Heart left ventricle (tissue), 16 donors: ENCODE data around the gene HJV. TPM values are rescaled to one million over a fixed set of nuclear protein-coding genes. Genes with fewer than 3 reads are reported as not detected.
A peak's percentile ranks its signal among the peaks of the same experiment; 100 is the strongest.

Experiments
- ATAC-seq, 4 donors: fragments of 200-7000 bp; cut with Tn5 transposase; one replicate each; pipeline ENCODE4 v1.9.1; 2020 to 2022; ENCODE audit warnings: moderate library complexity in 4 of 4, mild to moderate bottlenecking in 3 of 4, moderate number of reproducible peaks in 1 of 4
- DNase-seq, 5 donors: peaks; one replicate each; pipeline ENCODE4 v3.0.0-alpha.2; 2020
- H3K27ac ChIP-seq, 12 donors: fragments of 200-600 bp; sonication (generic) in 4 of 12; one replicate each; pipeline versions ENCODE4 v1.5.0 to v1.8.0; 2016 to 2022; ENCODE audit warnings: mild to moderate bottlenecking in 2 of 12
- H3K27me3 ChIP-seq, 9 donors: fragments of 200-600 bp; sonication (generic) in 2 of 9; one replicate each; pipeline versions ENCODE4 v1.5.1 to v1.8.0; 2016 to 2022; ENCODE audit warnings: mild to moderate bottlenecking in 3 of 9
- H3K36me3 ChIP-seq, 9 donors: fragments of 200-600 bp; sonication (generic) in 2 of 9; one replicate each; pipeline versions ENCODE4 v1.5.0 to v1.8.0; 2018 to 2022; ENCODE audit warnings: mild to moderate bottlenecking in 2 of 9
- H3K4me1 ChIP-seq, 12 donors: fragments of 200-600 bp; sonication (generic) in 4 of 12; one replicate each; pipeline versions ENCODE4 v1.5.0 to v1.8.0; 2016 to 2022; ENCODE audit warnings: mild to moderate bottlenecking in 3 of 12
- H3K4me3 ChIP-seq, 12 donors: fragments of 200-600 bp; sonication (generic) in 4 of 12; one replicate each; pipeline versions ENCODE4 v1.5.0 to v1.8.0; 2017 to 2022; ENCODE audit warnings: mild to moderate bottlenecking in 9 of 12, moderate library complexity in 4 of 12
- H3K9me3 ChIP-seq, 12 donors: fragments of 200-600 bp; sonication (generic) in 4 of 12; one replicate each; pipeline versions ENCODE4 v1.5.0 to v1.8.0; 2016 to 2022; ENCODE audit warnings: mild to moderate bottlenecking in 1 of 12
- POLR2A ChIP-seq, 2 donors: fragments of 450-650 bp; IDR thresholded peaks; one replicate each; pipeline ENCODE4 v1.6.1; 2017; ENCODE audit warnings: antibody characterized with exemption in 2 of 2, mild to moderate bottlenecking in 2 of 2, moderate library complexity in 2 of 2
- WGBS, 4 donors: extraction: QIAGEN DNeasy Blood & Tissue Kit in 2 of 4; methylation state at CpG; one replicate each; pipeline versions ENCODE4 v1.1.5 to v1.1.7; 2013 to 2018; 5-methylcytosine and 5-hydroxymethylcytosine counted together
- intact Hi-C, 10 donors: fragments of 100-400 bp; cut with DNase I; formaldehyde crosslinking; loops; one replicate each; pipeline versions ENCODE4 v1.11.1 to v1.14.2; 2022
- polyA plus RNA-seq, 2 donors: library from polyadenylated mRNA; stranded (reverse); fragments of 200-250 nt; gene quantifications; one replicate each; pipeline ENCODE4 v1.2.3, GENCODE V29; 2013
- total RNA-seq, 9 donors: library from RNA; depleted of rRNA in 2 of 9; stranded (reverse); fragments of >200 nt in 2 of 9; fragmentation: NEBNext Ultra II Directional in 3 of 9; extraction: Animal tissue kit (Norgen Biotek cat#: 25700) in 3 of 9; gene quantifications; one replicate each; pipeline versions ENCODE4 v1.1.0 to v1.2.4, GENCODE V29; 2016 to 2023
- TF ChIP-seq, protein P1 (sequence below), 12 donors: fragments of 200-600 bp; sonication (generic) in 4 of 12; IDR thresholded peaks; one replicate each; pipeline versions ENCODE4 v1.5.0 to v1.8.0; 2018 to 2022; ENCODE audit warnings: antibody characterized with exemption in 12 of 12, mild to moderate bottlenecking in 5 of 12
- donor health status: ischemic (EF 13 %, LVEDD 7.1; RV severe dilation, severe dysfunction).
- donor health status: healthy with polysubstance abuse.
- donor health status: DM: no; HTN: yes; CAD: no.
- donor health status: DM: no; HTN: no; CAD: no.
- donor health status: ischemic (EF 25% LVEDD 6.9; RV normal size, moderate dysfunction).
- donor health status: ischemic (EF 25% LVEDD 5.7; RV mildly dilated, moderate dysfunction).
- donor health status: healthy.
- donor health status: DM: yes; HTN: yes; CAD: no.
- donor health status: ischemic (EF 35%, LVEDD 5.7; RV mildly dilated, moderate dysfunction).
- donor health status: nonischemic (EF 11% LVEDD 7.7; RV severe dilation, severe dysfunction).
- donor health status: DM: yes; HTN: yes; CAD: no.
- donor health status: PGD.
- donor health status: ischemic (EF 29% LVEDD 5.4; RV normal size, mild dysfunction).
- donor health status: nonischemic (EF 23%, LVEDD 6.1; RV moderate dilation, normal function).

The HJV gene
- total and polyA plus RNA-seq, 11 donors: 0.62 to 125 (median 63.9) TPM

DNA sequence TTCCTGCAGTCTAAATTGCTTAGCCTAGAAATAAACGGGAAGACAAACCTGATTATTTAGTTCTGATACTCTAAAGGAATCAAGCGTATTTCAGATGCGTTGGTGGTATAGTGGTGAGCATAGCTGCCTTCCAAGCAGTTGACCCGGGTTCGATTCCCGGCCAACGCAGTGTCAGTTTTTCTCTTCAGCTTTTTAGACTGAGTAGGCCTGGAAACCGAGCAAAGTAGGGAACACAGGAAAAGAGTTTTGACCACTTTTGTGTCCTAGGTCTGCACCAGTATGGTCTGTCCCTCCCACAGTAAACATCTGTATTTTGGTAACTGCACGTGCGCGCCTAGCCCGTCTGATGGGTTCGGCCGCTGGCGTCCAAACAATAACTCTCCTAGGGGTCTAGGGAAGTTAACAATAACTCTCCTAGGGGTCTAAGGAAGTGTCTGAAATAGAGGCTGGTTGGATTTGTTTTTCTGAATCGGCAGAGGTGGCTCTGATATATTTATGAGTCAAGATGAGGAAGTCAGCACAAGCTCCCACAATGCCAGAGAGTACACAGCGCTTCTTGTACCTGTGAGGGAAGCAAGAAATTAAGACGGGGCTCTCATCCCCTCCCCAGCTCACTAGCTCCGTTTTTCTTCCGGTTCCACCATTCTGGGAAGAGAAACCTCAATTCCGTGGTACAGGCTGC lies 15.6 kb upstream of the HJV start:
- H3K9me3 ChIP-seq: no peaks in the 10 kb centered on the region
- intact Hi-C loops: no loop called here
- peaks cover 0 to 34% (median 7%) of the 10 kb centered on the region in 12 donors for H3K4me1 ChIP-seq
- DNase-seq: peak; percentile 73 to 81 (median 76)
- peak; percentile 38 to 73 (median 62) for ATAC-seq
- no peaks in the 10 kb centered on the region for H3K36me3 ChIP-seq
- no peaks in the 10 kb centered on the region for H3K27me3 ChIP-seq
- peak overlapping the region; percentile 59 to 85 (median 66) for H3K4me3 ChIP-seq
- 0 to 2% (median 1%) methylated on average over 21 of the region's 21 CpGs for WGBS, 4 donors
- TF ChIP-seq, protein P1, sequence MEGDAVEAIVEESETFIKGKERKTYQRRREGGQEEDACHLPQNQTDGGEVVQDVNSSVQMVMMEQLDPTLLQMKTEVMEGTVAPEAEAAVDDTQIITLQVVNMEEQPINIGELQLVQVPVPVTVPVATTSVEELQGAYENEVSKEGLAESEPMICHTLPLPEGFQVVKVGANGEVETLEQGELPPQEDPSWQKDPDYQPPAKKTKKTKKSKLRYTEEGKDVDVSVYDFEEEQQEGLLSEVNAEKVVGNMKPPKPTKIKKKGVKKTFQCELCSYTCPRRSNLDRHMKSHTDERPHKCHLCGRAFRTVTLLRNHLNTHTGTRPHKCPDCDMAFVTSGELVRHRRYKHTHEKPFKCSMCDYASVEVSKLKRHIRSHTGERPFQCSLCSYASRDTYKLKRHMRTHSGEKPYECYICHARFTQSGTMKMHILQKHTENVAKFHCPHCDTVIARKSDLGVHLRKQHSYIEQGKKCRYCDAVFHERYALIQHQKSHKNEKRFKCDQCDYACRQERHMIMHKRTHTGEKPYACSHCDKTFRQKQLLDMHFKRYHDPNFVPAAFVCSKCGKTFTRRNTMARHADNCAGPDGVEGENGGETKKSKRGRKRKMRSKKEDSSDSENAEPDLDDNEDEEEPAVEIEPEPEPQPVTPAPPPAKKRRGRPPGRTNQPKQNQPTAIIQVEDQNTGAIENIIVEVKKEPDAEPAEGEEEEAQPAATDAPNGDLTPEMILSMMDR (IDR thresholded peaks at IDR 0.05): no peak
- no peak for TF ChIP-seq POLR2A (IDR thresholded peaks at IDR 0.05)
- peak overlapping the region; percentile 72 to 92 (median 86) for H3K27ac ChIP-seq

DNA sequence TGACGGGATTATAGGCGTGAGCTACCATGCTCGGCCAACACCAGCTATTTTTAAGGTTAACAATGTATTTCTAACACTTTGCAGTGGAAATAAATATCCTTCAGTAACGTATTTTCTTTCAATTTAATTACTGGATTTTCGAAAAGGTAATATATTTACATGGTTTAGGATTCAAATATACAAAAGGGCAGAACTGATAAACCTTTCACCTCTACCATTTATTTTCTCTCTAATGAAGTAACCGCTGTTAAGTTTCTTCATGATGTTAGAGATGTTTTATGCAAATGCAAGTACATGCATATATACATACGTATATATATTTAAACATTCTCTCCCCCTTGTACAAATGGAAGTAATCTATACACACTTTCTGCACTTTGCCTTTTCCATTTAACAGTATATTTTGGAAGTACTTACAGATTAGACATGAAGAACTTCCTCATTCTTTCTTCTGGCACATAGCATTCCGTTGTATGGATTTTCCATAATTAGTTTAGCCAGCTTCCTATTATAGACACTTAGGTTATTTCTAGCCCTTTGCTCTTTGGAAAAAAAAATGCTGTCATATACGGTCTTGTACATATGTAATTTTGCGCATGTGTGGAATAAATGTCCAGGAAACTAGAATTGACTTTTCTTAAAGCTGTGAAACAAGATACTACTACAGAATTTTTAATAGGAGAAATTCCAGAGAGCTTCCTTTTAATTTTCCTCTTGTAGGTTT lies 14.9 kb upstream of the HJV start:
- no peak for TF ChIP-seq POLR2A (IDR thresholded peaks at IDR 0.05)
- TF ChIP-seq, protein P1 (IDR thresholded peaks at IDR 0.05): no peak
- no peaks in the 10 kb centered on the region for H3K9me3 ChIP-seq
- H3K27me3 ChIP-seq: no peaks in the 10 kb centered on the region
- no peaks in the 10 kb centered on the region for H3K36me3 ChIP-seq
- H3K4me1 ChIP-seq: peaks cover 0 to 34% (median 7%) of the 10 kb centered on the region in 12 donors
- intact Hi-C loops: no loop called here
- WGBS, 4 donors: 5 to 8% (median 6%) methylated on average over 10 of the region's 10 CpGs
- ATAC-seq: no peak
- peak overlapping the region in 11 of 12 donors; percentile 10 to 85 (median 68) for H3K4me3 ChIP-seq
- H3K27ac ChIP-seq: peak overlapping the region in 10 of 12 donors; percentile 10 to 92 (median 86)
- DNase-seq: no peak

DNA sequence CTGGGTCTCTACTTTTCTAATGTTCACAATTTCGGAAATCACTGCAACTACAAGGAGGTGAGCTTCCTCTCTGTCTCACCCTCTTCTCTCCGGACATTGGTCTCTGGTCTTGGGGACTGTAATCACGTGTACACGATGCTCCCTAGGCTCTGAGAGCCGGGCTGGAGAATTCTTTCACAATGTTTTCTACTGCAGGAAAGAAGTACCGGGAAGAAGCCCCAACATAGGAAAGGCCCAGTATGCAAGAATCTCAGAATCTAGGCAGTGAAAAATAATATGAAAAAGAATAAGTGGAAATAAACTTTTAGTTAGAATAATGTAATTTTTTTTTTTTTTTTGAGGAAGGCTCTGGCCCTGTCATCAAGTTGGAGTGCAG lies 13.5 kb upstream of the HJV start:
- peak overlapping the region in 3 of 12 donors; percentile 88 to 92 (median 89) for H3K27ac ChIP-seq
- 30 to 39% (median 33%) methylated on average over 6 of the region's 6 CpGs for WGBS, 4 donors
- H3K9me3 ChIP-seq: no peaks in the 10 kb centered on the region
- TF ChIP-seq POLR2A (IDR thresholded peaks at IDR 0.05): no peak
- TF ChIP-seq, protein P1 (IDR thresholded peaks at IDR 0.05): no peak
- H3K36me3 ChIP-seq: no peaks in the 10 kb centered on the region
- ATAC-seq: no peak
- peaks cover 0 to 34% (median 7%) of the 10 kb centered on the region in 12 donors for H3K4me1 ChIP-seq
- intact Hi-C loops: no loop called here
- DNase-seq: no peak
- no peaks in the 10 kb centered on the region for H3K27me3 ChIP-seq
- H3K4me3 ChIP-seq: peak overlapping the region in 10 of 12 donors; percentile 2 to 85 (median 68)

DNA sequence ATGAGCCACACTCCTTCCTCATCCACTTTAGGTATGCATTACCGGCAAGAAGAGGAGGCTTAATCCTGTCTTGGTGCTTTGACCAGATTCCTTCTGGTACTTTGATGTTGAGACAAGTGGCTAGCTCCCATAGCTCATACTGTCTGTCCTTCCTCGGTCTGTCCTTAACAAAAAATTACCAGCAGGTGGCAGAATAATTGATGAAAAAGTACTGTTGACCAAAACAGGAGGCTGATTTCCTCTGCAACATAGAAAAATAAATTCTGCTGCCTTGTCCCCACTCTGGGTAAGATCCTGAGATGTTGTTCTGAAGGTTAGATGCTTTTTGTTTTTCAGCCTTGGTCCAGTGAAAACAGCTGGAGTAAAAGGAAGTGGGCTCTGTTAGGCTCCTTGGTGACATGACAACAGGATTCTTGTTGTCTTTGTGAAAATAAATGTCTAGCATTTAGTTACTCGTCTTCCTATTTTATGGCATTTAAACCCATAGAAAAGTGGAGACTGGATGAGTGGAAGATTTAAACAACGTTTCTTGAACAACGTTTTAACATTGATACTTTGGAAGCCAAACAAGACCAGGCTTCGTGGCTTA lies 11.2 kb upstream of the HJV start:
- TF ChIP-seq, protein P1 (IDR thresholded peaks at IDR 0.05): peak; percentile 16 to 62 (median 44)
- TF ChIP-seq POLR2A (IDR thresholded peaks at IDR 0.05): no peak
- no peak overlapping the region for H3K27ac ChIP-seq
- ATAC-seq: no peak

More for the DNA sequence above, 11.2 kb upstream of the HJV start:
- no peak for DNase-seq
- 56 to 63% (median 57%) methylated on average over 6 of the region's 6 CpGs for WGBS, 4 donors
- intact Hi-C loops: no loop called here
- no peaks in the 10 kb centered on the region for H3K9me3 ChIP-seq
- H3K27me3 ChIP-seq: peaks cover 0 to 5% (median 0%) of the 10 kb centered on the region in 9 donors
- H3K4me1 ChIP-seq: peaks cover 0 to 24% (median 7%) of the 10 kb centered on the region in 12 donors
- H3K4me3 ChIP-seq: no peak overlapping the region
- no peaks in the 10 kb centered on the region for H3K36me3 ChIP-seq
